GM23338 (cell line): Measurements from ENCODE around the gene SRSF11. TPM values are rescaled to one million over a fixed set of nuclear protein-coding genes. Genes with fewer than 3 reads are reported as not detected.

ENCODE experiments used
- ATAC-seq: fragments of 200-7000 bp; cut with Tn5 transposase; 3 replicates; pipeline ENCODE4 v1.9.1; 2020
- DNase-seq: peaks from one replicate; pipeline ENCODE4 v3.0.0-alpha.2; 2015; ENCODE audit warnings: low spot score
- H2AFZ ChIP-seq: fragments of 200-600 bp; sonication (generic); 2 replicates; pipeline ENCODE4 v1.8.0; 2016; ENCODE audit warnings: antibody characterized with exemption, mild to moderate bottlenecking, moderate library complexity
- H3F3A ChIP-seq: fragments of 200-600 bp; sonication (generic); replicated peaks from 2 replicates; pipeline ENCODE4 v1.8.0; 2017; ENCODE audit warnings: antibody characterized with exemption, mixed run types, low read depth
- H3K27ac ChIP-seq: fragments of 200-600 bp; sonication (generic); 2 replicates; pipeline ENCODE4 v1.6.1; 2016; ENCODE audit warnings: low read depth
- H3K27me3 ChIP-seq: fragments of 200-600 bp; sonication (generic); 2 replicates; pipeline ENCODE4 v1.8.0; 2016; ENCODE audit warnings: mild to moderate bottlenecking, mixed run types, moderate library complexity; ENCODE audit not compliant: insufficient read depth
- H3K36me3 ChIP-seq: fragments of 200-600 bp; sonication (generic); 2 replicates; pipeline ENCODE4 v1.8.0; 2016; ENCODE audit warnings: mild to moderate bottlenecking; ENCODE audit not compliant: insufficient read depth
- H3K4me1 ChIP-seq: fragments of 200-600 bp; sonication (generic); 2 replicates; pipeline ENCODE4 v1.8.0; 2016; ENCODE audit warnings: mild to moderate bottlenecking, moderate library complexity; ENCODE audit not compliant: insufficient read depth
- H3K4me2 ChIP-seq: fragments of 200-600 bp; sonication (generic); 2 replicates; pipeline ENCODE4 v1.7.1; 2017; ENCODE audit warnings: mixed run types
- H3K4me3 ChIP-seq: fragments of 200-600 bp; sonication (generic); 2 replicates; pipeline ENCODE4 v1.6.1; 2016; ENCODE audit warnings: mixed run types
- H3K79me2 ChIP-seq: fragments of 200-600 bp; sonication (generic); replicated peaks from 2 replicates; pipeline ENCODE4 v1.8.0; 2017; ENCODE audit warnings: mild to moderate bottlenecking; ENCODE audit not compliant: insufficient read depth
- H3K9me2 ChIP-seq: fragments of 200-600 bp; sonication (generic); 2 replicates; pipeline ENCODE4 v1.8.0; 2017; ENCODE audit not compliant: insufficient read depth
- H4K20me1 ChIP-seq: fragments of 200-600 bp; sonication (generic); replicated peaks from 2 replicates; pipeline ENCODE4 v1.8.0; 2017; ENCODE audit warnings: mild to moderate bottlenecking; ENCODE audit not compliant: insufficient read depth
- H3K27ac Mint-ChIP-seq: 2 replicates; pipeline ENCODE4 v1.8.0; 2020; ENCODE audit warnings: inconsistent platforms, mild to moderate bottlenecking, moderate library complexity, mixed read lengths
- H3K27me3 Mint-ChIP-seq: 3 replicates; pipeline ENCODE4 v1.8.0; 2022; ENCODE audit warnings: low read depth, mild to moderate bottlenecking, moderate library complexity, mixed read lengths, inconsistent platforms; ENCODE audit not compliant: insufficient read depth, poor library complexity
- H3K36me3 Mint-ChIP-seq: 3 replicates; pipeline ENCODE4 v1.8.0; 2021; ENCODE audit warnings: low read depth, mild to moderate bottlenecking, inconsistent platforms, moderate library complexity, mixed read lengths
- H3K4me1 Mint-ChIP-seq: 3 replicates; pipeline ENCODE4 v1.8.0; 2020; ENCODE audit warnings: mild to moderate bottlenecking, inconsistent platforms, mixed read lengths
- H3K4me3 Mint-ChIP-seq: 3 replicates; pipeline ENCODE4 v1.8.0; 2021; ENCODE audit warnings: moderate library complexity, mild to moderate bottlenecking, inconsistent platforms, mixed read lengths
- H3K9me3 Mint-ChIP-seq: 3 replicates; pipeline ENCODE4 v1.8.0; 2020; ENCODE audit warnings: moderate library complexity, mild to moderate bottlenecking, inconsistent platforms, mixed read lengths
- CTCF ChIP-seq, 2 experiments: fragments of 200-600 bp in 1 of 2; sonication (generic) in 1 of 2; conservative IDR thresholded peaks; 2 replicates each; pipeline versions ENCODE4 v1.5.1 to v1.6.1; 2016 to 2017; ENCODE audit warnings: antibody characterized with exemption in 2 of 2, low read depth in 2 of 2, mild to moderate bottlenecking in 2 of 2, moderate library complexity in 1 of 2
- ETS1 ChIP-seq: IDR thresholded peaks from 2 replicates; pipeline ENCODE4 v1.6.1; 2016; ENCODE audit warnings: antibody characterized with exemption
- EZH2phosphoT487 ChIP-seq: fragments of 200-600 bp; sonication (generic); IDR thresholded peaks from one replicate; pipeline ENCODE4 v1.8.1; 2018; ENCODE audit warnings: antibody characterized with exemption; ENCODE audit not compliant: unreplicated experiment
- JUNB ChIP-seq: IDR thresholded peaks from one replicate; pipeline ENCODE4 v1.6.1; 2016; ENCODE audit warnings: antibody characterized with exemption; ENCODE audit not compliant: unreplicated experiment
- NANOG ChIP-seq: IDR thresholded peaks from 2 replicates; pipeline ENCODE4 v1.6.1; 2016; ENCODE audit warnings: antibody characterized with exemption, borderline replicate concordance
- POLR2AphosphoS5 ChIP-seq: IDR thresholded peaks from 2 replicates; pipeline ENCODE4 v1.6.1; 2016; ENCODE audit warnings: antibody characterized with exemption, low read depth
- REST ChIP-seq: IDR thresholded peaks from one replicate; pipeline ENCODE4 v1.6.1; 2018; ENCODE audit warnings: antibody characterized with exemption; ENCODE audit not compliant: unreplicated experiment
- STAT1 ChIP-seq: IDR thresholded peaks from one replicate; pipeline ENCODE4 v1.6.1; 2016; ENCODE audit warnings: antibody characterized with exemption; ENCODE audit not compliant: unreplicated experiment
- ZNF114 ChIP-seq: fragments of 250-450 bp; sonication (Bioruptor Pico); IDR thresholded peaks from 2 replicates; pipeline ENCODE4 v1.5.0; 2020; ENCODE audit warnings: mild to moderate bottlenecking, moderate library complexity
- ZNF331 ChIP-seq: fragments of 250-450 bp; sonication (Bioruptor Pico); IDR thresholded peaks from 2 replicates; pipeline ENCODE4 v1.5.0; 2020; ENCODE audit warnings: low read depth, mild to moderate bottlenecking, moderate library complexity
- ZNF462 ChIP-seq: fragments of 250-450 bp; sonication (Bioruptor Pico); IDR thresholded peaks from 2 replicates; pipeline ENCODE4 v1.5.0; 2020; ENCODE audit warnings: mild to moderate bottlenecking, moderate library complexity
- polyA plus RNA-seq: library from polyadenylated mRNA; unstranded; fragments of >200 nt; fragmentation: Nextera tagmentation; extraction: Ambion mirVana; gene quantifications from 2 replicates; pipeline ENCODE4 v1.2.1, GENCODE V29; 2016
- total RNA-seq: library from RNA; depleted of rRNA; stranded (reverse); fragments of >200 nt; shearing (Covaris generic); gene quantifications from 2 replicates; pipeline ENCODE4 v1.2.3, GENCODE V29; 2014

The SRSF11 gene
- total and polyA plus RNA-seq, 2 experiments from 2014 or later, result 182 to 372 TPM

GRCh38 chr1:70227439-70227838 lies 6.3 kb downstream of the SRSF11 start:
- H3K4me2 ChIP-seq, result no peak overlapping the region
- H4K20me1 ChIP-seq, result peaks cover 8% of the 10 kb centered on the region
- H3K27ac Mint-ChIP-seq, result no peak overlapping the region
- no peaks in the 10 kb centered on the region for H3K9me2 ChIP-seq
- no peaks in the 10 kb centered on the region for H3K27me3 Mint-ChIP-seq
- peaks cover 27% of the 10 kb centered on the region; the same call in 2 of the 3 replicates for H3K4me1 Mint-ChIP-seq
- no peaks in the 10 kb centered on the region for H3K9me3 Mint-ChIP-seq
- ATAC-seq, result no peak
- no peak for DNase-seq
- H3F3A ChIP-seq, result no peaks in the 10 kb centered on the region
- peaks cover 6% of the 10 kb centered on the region; the same call in 1 of the 2 replicates for H3K4me1 ChIP-seq
- no peak overlapping the region for H3K27ac ChIP-seq
- H2AFZ ChIP-seq, result no peak overlapping the region
- no peak for TF ChIP-seq ZNF462 (CRISPR knock-in tag)
- TF ChIP-seq EZH2phosphoT487, result no peak
- no peak for TF ChIP-seq ZNF331 (CRISPR knock-in tag)
- TF ChIP-seq JUNB, result no peak
- TF ChIP-seq ETS1, result no peak
- no peak for TF ChIP-seq STAT1
- TF ChIP-seq POLR2AphosphoS5, result no peak
- no peak for TF ChIP-seq NANOG
- no peak for TF ChIP-seq CTCF (conservative IDR thresholded peaks at IDR 0.05; ENCODE audit: low read depth in 2 of 2)
- no peak for TF ChIP-seq REST
- no peak for TF ChIP-seq ZNF114 (CRISPR knock-in tag)
- peaks cover 79% of the 10 kb centered on the region for H3K79me2 ChIP-seq
- H3K36me3 Mint-ChIP-seq, result peaks cover 74% of the 10 kb centered on the region
- no peak overlapping the region for H3K4me3 Mint-ChIP-seq
- H3K4me3 ChIP-seq, result no peak overlapping the region
- H3K27me3 ChIP-seq, result no peaks in the 10 kb centered on the region
- H3K36me3 ChIP-seq, result peaks cover 48% of the 10 kb centered on the region
